Stimulated activated CD4-positive, alpha-beta T cell treated with anti-CD3 and anti-CD28 coated beads, Interleukin-2, amount 100 ng/mL, for 48 hours (primary cell): ENCODE measurements around the gene SPDYE4.

ENCODE experiments used
- DNase-seq, 2 donors: peaks; one replicate each; pipeline ENCODE4 v3.0.0-alpha.2; 2020

Gene SPDYE4

DNA sequence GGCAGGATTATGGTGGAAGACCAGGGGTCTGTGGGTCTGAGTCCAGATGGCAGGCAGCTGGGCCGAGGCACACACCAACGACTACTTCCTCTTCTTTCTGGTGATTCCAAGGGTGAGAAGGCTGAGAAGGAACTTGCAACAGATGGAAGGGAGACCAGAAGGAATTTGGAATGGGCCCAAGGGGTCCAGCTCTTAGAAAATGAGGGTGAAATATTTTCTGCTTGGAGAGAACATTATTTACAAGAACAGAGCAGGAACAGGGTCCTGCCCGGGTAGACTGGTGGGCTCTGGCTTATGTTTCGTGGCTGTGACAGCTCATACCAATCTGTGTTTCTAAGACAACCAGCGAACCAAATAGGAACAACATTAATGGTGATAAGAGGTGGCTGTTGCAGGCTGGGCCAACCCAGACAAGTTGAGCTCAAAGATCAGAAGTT, 50.3 kb downstream of the SPDYE4 start:
- DNase-seq, result no peak

DNA sequence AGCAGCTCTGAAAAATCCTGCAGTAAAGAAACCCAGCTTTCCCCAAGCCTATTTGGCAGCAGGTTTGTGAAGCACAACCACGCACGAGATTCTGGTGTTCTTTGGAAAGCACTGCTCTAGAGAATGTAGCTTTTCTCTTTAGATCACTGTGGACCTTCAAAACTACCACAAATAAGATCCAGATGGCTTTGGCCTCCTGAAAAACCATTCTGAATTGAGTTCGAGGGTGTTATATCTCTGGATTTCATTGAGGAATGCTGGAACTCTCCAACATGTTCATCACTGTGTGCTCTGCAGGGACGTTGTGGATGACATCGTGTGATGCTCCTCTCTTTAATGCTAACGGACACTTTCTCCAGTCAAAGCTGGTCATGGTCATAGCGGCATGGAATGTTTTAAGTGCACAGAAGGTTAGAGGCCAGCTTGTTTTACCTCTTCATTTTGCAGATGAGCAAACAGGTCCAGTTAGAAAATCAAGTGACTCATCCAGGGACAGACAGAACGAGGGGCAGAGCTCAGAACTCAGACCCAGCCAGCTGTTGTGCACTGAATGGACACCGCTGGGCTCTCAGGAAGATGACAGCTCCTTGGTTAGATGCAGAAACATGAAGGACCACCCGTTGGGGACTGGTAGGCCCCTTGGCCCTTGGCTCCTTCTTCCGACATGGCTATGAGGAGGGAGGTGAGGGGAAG, 50.9 kb downstream of the SPDYE4 start:
- DNase-seq, result no peak

GRCh38 chr17:8706431-8706830, 51.9 kb downstream of the SPDYE4 start:
- no peak for DNase-seq

DNA sequence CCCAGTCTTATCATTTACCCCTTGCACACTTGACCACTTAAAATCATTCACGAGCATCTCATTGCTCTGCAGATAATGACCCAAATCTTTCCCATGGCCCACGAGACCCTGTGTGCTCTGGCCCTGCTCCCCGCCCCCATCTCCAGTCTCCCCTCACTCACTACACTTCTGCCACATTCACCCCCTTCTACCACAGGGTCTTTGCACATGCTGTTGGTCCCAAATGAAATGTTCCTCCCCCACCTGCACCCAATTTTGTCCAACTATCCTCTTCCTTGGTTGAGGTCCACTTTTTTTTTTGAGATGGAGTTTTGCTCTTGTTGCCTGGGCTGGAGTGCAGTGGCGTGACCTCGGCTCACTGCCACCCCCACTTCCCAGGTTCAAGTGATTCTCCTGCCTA, 52.9 kb downstream of the SPDYE4 start:
- no peak for DNase-seq

- no peak for DNase-seq
Measured at GRCh38 chr17:8703001-8703400, 55.3 kb downstream of the SPDYE4 start.

DNA sequence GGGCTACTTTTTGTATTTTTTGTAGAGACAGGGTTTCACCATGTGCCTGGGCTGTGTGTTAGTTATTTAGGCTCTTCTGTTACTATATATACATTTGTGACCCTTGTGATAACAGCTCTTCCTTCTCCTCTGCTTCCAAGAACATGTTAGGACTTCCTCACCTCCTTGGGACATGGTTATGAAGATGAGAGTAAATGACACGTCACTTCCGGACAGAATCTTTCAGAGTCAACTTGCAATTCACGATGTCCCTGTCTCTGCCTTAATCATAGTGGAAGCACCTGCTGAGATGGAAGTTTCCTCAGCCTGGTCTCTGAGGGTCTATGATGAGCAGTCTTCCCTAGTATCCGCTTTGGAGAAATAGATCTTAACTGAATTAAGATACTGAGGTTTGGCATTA, 56.6 kb downstream of the SPDYE4 start:
- no peak for DNase-seq

DNA sequence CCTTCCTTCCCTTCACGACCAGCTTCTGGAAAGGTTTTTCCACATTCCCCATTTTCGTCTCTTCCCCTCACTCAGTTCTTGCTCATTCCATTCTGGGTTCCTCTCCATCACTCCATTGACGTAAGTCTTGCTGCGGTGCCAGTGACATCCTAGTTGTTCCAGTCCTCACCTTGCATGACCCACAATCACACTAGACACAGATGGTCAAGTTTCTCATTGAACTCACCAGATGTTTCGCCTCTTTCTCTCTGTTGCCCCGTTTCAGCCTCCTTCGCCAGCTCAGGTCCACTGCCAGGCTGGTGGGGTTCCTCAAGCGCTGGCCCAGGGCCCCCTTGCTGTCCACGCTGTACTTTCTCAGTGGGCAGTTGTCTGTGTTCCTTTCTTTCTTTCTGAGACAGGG, 57.1 kb downstream of the SPDYE4 start:
- DNase-seq, result no peak
